Activated naive CD8-positive, alpha-beta T cell treated with anti-CD3 and anti-CD28 coated beads, Interleukin-2, amount 50 U/mL, for 16 hours (primary cell): ENCODE measurements around the gene KCNJ13.
"Not testable (repeated sequence)": the region's sequence is repeated elsewhere in the genome, so short reads cannot be mapped to it uniquely, and the experiment has no call there.

Experiments used
- DNase-seq: peaks from one replicate; pipeline ENCODE4 v3.0.0-alpha.2; 2020; ENCODE audit warnings: low read depth, low spot score

The KCNJ13 gene

DNA sequence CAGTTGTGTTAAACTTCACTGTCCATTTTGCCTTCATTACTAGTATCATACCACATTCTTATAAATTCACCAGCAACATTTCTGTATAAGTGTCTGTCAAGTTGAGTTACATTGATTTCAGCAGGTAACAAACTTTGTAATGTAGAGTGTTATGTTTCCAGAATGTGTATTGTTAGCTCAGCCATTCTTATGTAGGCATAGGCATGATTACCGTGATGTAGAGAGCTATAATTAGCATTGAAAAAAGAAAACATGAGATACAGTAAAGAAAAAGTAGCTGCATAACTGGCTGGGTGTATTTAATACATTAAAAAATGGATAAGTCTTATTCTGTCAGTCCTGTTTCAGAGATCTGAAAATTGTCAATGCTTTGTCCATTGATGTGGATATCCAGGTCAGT, 8.5 kb downstream of the KCNJ13 start:
- DNase-seq: no peak

DNA sequence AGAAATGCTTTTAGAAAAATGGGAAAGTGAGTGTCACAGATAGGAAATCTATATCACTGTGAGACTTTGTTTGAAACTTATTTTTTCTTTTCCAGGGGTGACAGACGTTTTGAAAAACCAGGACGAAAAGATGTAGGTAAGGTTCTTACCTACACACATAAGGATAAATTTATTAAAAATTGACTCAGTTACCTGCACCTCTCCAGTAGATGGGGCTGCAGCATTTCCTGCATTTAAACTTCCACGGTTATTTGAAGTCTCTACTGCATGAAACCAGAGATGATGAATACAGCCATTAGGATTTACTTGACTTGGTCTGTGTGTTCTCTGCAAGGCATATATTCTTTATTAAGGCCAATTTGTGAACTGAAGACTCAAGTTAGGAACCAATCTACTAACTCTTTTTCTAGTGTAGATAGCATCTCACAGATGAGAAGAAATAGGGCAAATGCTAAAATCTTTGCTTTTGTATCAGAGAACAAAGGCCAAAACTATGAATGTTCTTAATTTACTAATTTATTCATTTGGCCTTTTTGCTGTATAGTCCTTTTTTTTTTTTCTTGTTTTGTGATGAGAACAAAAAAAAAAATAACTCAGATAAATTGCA, 15.0 kb downstream of the KCNJ13 start:
- no peak for DNase-seq

DNA sequence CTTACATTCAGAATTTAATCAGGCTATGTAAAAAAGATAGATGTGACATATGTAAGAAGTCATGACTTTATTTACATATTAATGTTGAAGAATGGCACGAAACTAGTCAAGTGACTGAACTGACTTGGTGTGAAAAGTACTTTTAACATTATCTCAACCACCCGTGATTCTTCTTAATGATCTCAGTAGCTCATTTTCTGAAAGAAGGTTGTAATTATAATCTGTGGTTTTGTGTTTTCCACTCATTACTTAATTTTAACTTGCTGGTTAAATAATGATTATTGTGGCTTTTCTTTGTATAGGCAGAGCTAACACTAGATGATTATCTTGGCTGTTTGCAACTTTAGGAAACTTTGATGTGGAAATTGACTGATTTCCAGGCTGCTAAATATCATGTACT, 18.5 kb downstream of the KCNJ13 start:
- no peak for DNase-seq

DNA sequence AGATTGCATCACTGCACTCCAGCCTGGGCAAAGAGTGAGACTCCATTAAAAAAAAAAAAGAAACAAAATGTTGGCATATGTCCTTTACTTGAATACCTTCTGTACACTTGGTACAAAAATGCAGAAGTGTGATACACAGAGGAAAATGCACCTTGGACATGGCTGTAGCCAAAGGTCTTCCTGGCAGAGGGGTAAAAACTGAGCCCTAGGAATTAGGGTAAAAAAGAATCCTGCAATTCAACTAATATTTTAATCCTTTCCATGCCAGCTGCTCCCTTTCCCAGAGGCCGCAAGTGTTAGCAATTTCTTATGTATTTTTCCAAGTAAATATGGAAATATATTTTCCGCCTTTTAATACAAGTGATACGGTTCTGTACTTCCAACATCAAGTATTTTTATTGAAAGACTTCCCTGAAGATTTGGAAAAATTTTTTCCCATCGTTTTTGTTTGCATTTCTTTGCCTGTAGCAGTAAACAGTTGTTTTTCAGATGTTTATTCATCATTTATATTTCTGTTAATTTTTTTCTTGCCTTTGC, 26.2 kb downstream of the KCNJ13 start:
- DNase-seq: no peak

DNA sequence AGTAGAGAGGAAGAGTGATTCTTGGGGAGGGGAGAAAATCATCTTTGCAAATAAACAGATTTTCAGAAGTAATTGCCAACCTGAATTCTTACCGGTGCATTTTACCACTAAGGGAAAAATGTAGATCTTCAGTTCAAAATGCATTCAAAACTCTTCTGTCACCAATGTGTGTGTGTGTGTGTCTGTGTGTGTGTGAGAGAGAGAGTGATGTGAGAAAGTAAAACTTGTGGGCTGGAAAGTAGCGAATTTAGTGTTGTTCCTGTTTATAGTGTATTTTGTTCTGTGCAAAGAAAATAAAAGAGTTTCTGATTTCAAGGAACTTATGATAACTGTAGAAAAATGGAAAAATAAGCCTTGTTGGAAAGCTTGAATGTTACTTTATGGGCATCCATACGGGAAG, 27.0 kb downstream of the KCNJ13 start:
- DNase-seq: no peak

DNA sequence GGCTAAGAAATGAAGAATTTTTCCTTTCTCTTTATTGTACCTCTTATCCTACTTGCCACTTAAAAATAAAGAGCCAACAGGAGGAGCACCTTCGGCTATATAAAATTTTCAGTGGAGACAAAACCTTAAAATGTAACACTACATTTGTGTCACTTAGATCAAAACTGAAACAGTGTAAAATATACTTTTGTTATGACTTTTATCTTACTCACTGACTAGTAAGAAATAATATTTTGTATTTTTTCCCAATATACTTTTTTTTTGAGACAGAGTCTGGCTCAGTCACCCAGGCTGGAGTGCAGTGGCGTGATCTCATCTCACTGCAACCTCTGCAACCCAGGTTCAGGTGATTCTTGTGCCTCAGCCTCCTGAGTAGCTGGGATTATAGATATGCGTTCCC, 28.3 kb downstream of the KCNJ13 start:
- DNase-seq: no peak

DNA sequence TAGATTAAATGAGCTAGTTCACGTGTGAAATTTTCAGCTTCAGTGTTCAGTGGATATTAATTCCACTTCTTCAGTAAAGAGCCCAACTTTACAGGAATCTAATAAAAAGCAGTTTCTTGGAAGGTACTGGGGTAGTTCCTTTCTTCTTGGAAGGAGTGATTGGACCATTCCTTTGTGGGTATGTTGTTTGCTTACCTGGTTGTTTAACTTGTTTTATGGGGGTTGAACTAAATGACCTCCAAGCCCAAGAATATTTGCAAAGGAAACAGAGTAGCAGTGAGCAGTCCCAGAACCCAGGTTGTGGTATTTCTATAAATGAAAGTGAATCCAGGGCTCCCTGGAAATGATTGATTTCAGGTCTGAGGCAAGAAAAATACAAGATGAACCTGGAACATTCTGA, 31.4 kb downstream of the KCNJ13 start:
- no peak for DNase-seq

DNA sequence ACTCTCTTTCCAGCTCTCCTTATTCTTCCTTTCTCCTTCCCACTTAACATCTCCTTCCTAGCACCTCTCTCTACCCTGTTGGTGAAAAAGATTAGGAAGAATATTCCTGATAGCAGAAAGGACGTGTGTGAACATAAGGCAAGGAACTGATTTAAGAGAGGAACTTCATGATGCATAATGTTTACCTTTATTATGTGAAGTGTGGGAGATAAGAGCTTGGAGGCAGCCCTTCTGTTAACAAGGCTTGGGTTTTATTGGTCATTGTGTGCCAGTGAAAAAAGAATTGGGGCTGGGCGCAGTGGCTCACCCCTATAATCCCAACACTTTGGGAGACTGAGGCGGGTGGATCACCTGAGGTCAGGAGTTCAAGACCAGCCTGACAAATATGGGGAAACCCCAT, 34.4 kb downstream of the KCNJ13 start:
- no peak for DNase-seq

DNA sequence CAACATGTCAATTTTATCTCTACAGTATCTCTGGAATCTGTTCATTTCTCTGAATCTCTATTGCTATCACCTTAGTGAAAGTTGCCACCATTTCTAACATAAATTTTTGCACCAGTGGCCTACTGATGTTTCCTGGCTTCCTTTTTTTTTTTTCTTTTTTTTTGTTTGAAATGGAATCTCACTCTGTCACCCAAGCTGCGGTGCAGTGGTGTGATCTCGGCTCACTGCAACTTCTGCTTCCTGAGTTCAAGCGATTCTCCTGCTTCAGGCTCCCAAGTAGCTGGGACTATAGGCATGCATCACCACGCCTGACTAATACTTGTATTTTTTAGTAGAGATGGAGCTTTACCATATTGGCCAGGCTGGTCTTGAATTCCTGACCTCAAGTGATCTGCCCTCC, 35.1 kb downstream of the KCNJ13 start:
- no peak for DNase-seq

DNA sequence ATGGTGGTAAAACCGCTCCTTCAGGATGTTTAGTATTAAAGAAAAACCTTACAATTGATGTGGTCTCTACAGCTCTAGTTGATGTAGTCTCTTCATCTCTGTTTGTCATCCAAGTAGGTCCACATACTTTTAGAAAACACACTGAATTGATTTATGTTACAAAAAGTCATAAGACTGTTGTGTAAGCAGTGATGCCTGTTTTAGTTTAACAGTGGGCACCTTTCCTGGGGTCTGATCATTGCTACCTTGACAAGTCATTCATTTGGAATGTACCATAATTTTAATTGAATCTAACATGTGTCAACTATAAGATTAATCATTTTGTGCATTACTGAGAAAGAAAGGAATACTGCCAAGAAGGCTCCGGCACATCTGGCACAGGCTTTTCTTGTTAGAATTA, 44.9 kb downstream of the KCNJ13 start:
- no peak for DNase-seq

DNA sequence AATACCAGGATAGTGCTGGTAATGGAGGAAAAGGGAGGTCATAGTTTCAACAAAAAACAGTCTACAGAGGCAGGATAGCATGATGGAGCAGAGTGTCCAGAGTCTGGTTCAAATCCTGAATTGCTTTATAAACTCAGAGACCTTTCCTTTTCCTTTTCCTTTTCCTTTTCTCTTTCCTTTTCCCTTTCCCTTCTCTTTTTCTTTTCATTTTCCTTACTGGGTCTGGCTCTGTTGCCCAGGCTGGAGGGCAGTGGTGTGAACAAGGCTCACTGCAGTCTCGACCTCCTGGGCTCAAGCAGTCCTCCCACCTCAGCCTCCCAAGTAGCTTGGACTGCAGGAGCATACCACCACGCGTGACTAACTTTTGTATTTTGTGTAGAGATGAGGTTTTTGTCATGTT, 47.6 kb downstream of the KCNJ13 start:
- DNase-seq: no peak

DNA sequence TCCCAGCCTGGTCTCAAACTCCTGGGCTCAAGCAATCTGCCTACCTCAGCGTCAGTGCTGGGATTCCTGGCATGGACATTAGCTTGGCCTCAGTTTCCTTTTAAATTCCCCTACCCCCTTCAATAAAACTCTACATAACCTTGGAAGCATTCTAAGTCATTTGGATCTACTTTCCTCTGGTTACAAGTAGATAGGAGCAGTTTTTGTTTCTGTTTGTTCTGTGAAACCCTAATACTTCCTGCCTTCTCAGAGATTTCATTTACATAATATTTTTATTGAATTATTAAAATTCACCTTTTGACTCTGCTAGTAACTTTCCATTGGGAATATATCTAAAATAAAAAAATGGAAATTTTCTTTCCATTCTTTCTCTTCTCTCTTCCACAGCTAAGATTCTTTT, 53.3 kb downstream of the KCNJ13 start:
- DNase-seq: no peak

DNA sequence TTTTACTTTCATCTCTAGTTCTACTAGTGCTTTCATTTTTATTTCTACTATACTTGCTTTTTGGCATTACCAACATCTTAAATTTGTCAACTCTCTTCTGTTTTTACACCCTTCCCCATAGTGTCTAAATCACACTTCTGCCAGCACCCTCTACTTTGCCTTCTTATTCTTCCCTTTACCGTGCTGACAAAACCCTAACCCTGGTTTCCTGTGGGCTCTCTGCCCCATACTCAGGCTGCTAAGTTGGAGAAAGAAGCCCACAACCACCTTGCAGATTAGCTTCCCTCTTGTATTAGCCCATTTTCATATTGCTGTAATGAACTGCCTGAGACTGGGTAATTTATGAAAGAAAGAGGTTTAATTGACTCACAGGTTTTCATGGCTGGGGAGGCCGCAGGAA, 54.5 kb downstream of the KCNJ13 start:
- no peak for DNase-seq

DNA sequence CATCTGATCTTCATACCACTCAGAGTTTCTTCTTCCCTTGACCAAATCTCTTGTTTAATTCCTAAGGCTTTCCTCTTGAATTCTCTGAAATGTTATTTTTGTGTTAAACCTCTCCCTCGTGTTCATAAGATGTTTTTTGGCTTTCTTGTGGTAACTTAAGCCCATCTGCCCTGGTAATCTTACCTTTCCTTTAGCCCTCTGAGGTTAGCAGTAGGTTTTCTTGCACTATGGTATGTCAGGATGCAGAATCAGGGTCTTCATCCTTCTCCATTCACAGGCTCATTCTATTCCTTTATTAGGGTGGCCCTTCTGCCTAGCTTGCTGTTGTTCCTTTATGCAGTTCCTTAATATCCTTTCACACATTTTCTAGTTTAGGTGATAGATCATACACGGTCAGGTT, 55.1 kb downstream of the KCNJ13 start:
- DNase-seq: no peak

DNA sequence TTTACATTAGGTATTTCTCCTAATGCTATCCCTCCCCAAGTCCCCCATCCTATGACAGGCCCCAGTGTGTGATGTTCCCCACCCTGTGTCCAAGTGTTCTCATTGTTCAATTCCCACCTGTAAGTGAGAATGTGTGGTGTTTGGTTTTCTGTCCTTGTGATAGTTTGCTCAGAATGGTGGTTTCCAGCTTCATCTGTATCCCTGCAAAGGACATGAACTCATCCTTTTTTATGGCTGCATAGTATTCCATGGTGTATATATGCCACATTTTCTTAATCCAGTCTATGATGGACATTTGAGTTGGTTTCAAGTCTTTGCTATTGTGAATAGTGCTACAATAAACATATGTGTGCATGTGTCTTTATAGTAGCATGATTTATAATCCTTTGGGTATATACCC, 56.3 kb downstream of the KCNJ13 start:
- not testable (repeated sequence) for DNase-seq
